ENCODE measurements around the gene PADI6.

DNA sequence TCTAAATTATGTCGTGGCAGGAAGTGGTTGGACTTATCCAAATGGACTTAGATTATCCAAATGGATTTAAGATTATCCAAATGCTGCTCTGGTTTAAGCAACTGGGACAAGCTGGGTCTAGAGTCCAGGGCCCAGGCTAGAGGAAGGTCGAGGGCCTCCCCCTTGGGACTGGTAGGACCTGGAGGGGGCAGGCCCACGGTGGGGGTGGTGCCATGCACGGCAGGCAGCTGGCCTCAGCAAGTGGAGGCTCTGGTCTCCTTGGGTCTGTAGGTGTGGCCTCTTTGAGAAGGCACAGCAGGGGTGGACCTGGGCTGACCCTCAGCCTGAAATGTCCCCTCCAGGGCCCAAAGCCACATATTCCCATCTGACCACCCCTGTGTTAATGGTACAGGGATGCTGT, 29.8 kb downstream of the PADI6 start:
- TF ChIP-seq, protein P1, sequence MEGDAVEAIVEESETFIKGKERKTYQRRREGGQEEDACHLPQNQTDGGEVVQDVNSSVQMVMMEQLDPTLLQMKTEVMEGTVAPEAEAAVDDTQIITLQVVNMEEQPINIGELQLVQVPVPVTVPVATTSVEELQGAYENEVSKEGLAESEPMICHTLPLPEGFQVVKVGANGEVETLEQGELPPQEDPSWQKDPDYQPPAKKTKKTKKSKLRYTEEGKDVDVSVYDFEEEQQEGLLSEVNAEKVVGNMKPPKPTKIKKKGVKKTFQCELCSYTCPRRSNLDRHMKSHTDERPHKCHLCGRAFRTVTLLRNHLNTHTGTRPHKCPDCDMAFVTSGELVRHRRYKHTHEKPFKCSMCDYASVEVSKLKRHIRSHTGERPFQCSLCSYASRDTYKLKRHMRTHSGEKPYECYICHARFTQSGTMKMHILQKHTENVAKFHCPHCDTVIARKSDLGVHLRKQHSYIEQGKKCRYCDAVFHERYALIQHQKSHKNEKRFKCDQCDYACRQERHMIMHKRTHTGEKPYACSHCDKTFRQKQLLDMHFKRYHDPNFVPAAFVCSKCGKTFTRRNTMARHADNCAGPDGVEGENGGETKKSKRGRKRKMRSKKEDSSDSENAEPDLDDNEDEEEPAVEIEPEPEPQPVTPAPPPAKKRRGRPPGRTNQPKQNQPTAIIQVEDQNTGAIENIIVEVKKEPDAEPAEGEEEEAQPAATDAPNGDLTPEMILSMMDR (IDR thresholded peaks at IDR 0.05), result no peak
- TF ChIP-seq, protein P2, sequence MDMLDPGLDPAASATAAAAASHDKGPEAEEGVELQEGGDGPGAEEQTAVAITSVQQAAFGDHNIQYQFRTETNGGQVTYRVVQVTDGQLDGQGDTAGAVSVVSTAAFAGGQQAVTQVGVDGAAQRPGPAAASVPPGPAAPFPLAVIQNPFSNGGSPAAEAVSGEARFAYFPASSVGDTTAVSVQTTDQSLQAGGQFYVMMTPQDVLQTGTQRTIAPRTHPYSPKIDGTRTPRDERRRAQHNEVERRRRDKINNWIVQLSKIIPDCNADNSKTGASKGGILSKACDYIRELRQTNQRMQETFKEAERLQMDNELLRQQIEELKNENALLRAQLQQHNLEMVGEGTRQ (IDR thresholded peaks at IDR 0.05; ENCODE audit: borderline replicate concordance, low read depth, low read length), result no peak
- no peak for TF ChIP-seq GABPA (IDR thresholded peaks at IDR 0.05; ENCODE audit: low read depth)
- TF ChIP-seq, protein P3, sequence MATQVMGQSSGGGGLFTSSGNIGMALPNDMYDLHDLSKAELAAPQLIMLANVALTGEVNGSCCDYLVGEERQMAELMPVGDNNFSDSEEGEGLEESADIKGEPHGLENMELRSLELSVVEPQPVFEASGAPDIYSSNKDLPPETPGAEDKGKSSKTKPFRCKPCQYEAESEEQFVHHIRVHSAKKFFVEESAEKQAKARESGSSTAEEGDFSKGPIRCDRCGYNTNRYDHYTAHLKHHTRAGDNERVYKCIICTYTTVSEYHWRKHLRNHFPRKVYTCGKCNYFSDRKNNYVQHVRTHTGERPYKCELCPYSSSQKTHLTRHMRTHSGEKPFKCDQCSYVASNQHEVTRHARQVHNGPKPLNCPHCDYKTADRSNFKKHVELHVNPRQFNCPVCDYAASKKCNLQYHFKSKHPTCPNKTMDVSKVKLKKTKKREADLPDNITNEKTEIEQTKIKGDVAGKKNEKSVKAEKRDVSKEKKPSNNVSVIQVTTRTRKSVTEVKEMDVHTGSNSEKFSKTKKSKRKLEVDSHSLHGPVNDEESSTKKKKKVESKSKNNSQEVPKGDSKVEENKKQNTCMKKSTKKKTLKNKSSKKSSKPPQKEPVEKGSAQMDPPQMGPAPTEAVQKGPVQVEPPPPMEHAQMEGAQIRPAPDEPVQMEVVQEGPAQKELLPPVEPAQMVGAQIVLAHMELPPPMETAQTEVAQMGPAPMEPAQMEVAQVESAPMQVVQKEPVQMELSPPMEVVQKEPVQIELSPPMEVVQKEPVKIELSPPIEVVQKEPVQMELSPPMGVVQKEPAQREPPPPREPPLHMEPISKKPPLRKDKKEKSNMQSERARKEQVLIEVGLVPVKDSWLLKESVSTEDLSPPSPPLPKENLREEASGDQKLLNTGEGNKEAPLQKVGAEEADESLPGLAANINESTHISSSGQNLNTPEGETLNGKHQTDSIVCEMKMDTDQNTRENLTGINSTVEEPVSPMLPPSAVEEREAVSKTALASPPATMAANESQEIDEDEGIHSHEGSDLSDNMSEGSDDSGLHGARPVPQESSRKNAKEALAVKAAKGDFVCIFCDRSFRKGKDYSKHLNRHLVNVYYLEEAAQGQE (IDR thresholded peaks at IDR 0.05; ENCODE audit: low read depth, low read length), result no peak
